ENCODE measurements around the gene IER3. TPM values are rescaled to one million over a fixed set of nuclear protein-coding genes. Genes with fewer than 3 reads are reported as not detected.
"Not testable (repeated sequence)": the region's sequence is repeated elsewhere in the genome, so short reads cannot be mapped to it uniquely, and the experiment has no call there.

Gene IER3
- total RNA-seq, 1 donor from 2014 or later = 285 TPM

DNA sequence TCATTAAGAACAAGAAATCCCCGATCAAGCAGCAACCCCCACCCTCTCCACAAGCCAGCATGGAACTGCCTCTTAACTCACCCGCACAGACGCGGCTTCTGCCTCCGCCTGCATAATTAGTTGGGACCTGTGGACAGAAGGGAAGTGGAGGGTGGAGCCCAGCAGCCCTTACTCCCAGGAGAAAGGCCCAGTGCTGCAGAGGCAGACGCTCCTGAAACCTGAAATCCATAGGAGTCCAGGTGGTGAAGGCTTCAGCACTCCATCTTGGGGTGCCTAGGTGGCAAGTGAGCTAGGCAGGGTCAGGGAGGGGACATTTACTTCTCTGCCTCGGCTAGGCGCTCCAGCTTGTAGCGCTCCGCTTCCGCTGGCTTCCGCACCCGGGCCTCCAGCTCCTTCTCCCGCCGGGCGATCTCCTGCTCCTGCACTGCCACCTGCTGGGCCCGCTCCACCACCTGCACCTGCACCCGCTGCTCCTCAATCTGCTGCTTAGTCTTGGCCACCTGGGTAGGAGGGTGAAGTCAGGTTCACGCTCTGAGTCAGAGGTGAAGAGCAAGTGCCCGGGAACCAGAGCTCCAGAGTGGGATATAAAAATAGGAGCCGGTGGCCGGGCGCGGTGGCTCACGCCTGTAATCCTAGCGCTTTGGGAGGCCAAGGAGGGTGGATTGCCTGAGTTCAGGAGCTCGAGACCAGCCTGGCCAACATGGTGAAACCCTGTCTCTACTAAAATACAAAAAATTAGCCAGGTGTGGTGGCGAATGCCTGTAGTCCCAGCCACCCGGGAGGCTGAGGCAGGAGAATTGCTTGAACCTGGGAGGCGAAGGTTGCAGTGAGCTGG is 13.5 kb downstream of the IER3 start:
- intact Hi-C loops (cut with DNase I) = no loop called here
- DNase-seq (ENCODE audit: low spot score) = peak; percentile 86

GRCh38 chr6:30727920-30728553 is 16.3 kb downstream of the IER3 start:
- no peak for DNase-seq (ENCODE audit: low spot score)
- intact Hi-C loops (cut with DNase I) = loop anchor here (10.0 kb wide), 1 partner anchor 357 kb away; no protein-coding TSS in a partner anchor

GRCh38 chr6:30726506-30727413 is 17.6 kb downstream of the IER3 start:
- no peak for DNase-seq (ENCODE audit: low spot score)
- intact Hi-C loops (cut with DNase I) = loop anchor here (10.0 kb wide), 1 partner anchor 358 kb away; no protein-coding TSS in a partner anchor

DNA sequence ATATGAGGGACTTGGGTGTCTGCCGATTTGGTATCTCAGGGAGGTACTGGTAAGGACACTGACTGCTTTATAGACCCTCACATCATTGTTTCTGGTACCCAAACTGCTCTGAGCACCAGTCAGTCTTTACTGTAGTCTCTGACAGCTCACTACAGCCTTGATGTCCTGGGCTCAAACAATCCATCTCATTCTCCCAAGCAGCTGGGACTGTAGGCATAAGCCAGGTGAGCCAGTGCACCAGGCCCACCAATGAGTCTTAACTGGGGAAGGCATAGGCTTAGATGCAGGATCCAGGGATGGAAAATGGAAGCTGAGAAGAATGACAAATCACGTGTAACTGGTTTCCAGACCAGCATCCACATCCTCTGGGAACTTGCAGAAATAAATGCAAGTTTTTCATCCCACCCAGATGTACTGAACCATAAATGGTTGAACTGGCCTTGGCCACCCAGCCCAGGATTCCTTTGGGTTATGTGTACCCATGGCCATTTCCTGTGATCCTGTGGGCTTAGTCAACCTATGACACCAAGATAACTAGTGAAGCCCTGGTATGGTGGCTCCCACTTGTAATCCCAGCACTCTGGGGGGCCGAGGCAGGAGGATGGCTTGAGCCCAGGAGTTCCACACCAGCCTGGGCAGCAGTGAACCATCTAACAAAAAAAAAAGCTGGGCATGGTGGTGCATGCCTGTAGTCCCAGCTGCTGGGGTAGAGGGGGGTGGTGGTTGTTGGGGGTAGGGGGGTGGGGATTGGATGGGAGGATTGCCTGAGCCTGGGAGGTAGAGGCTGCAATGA is 18.4 kb downstream of the IER3 start:
- intact Hi-C loops (cut with DNase I) = loop anchor here (10.0 kb wide), 1 partner anchor 359 kb away; no protein-coding TSS in a partner anchor
- no peak for DNase-seq (ENCODE audit: low spot score)

GRCh38 chr6:30724906-30725667 is 19.3 kb downstream of the IER3 start:
- DNase-seq (ENCODE audit: low spot score) = no peak
- intact Hi-C loops (cut with DNase I) = loop anchor here (5.0 to 10.0 kb wide), 2 partner anchors 153 to 360 kb away; partner anchors contain the start of gene ABCF1

- intact Hi-C loops (cut with DNase I) = loop anchor here (5.0 to 10.0 kb wide), 2 partner anchors 152 to 361 kb away; partner anchors contain the start of gene ABCF1
Observed at GRCh38 chr6:30723843-30724741, 20.3 kb downstream of the IER3 start.

DNA sequence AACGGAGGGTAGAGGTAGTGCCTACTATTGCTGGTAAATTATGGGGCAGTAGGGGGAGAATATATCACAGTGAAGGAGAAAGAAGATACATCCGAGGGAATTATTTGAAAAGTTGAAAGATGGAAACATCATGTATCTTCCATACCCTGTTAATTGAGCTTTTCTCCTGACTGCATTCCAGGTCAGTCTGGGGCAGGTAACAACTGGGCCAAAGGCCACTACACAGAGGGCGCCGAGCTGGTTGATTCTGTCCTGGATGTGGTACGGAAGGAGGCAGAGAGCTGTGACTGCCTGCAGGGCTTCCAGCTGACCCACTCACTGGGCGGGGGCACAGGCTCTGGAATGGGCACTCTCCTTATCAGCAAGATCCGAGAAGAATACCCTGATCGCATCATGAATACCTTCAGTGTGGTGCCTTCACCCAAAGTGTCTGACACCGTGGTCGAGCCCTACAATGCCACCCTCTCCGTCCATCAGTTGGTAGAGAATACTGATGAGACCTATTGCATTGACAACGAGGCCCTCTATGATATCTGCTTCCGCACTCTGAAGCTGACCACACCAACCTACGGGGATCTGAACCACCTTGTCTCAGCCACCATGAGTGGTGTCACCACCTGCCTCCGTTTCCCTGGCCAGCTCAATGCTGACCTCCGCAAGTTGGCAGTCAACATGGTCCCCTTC is 21.0 kb downstream of the IER3 start:
- peak; percentile 26 for DNase-seq (ENCODE audit: low spot score)
- intact Hi-C loops (cut with DNase I) = loop anchor here (5.0 to 10.0 kb wide), 2 partner anchors 151 to 362 kb away; partner anchors contain the start of gene ABCF1

More at GRCh38 chr6:30723843-30724741, 20.3 kb downstream of the IER3 start:
- not testable (repeated sequence) for DNase-seq (ENCODE audit: low spot score)

- intact Hi-C loops (cut with DNase I) = loop anchor here (1.0 to 10.0 kb wide), 3 partner anchors 43 to 362 kb away; partner anchors contain the start of gene ABCF1
Observed at GRCh38 chr6:30722280-30723112, 21.9 kb downstream of the IER3 start.

GRCh38 chr6:30722025-30722279 is 22.4 kb downstream of the IER3 start:
- intact Hi-C loops (cut with DNase I) = loop anchor here (1.0 to 10.0 kb wide), 3 partner anchors 43 to 363 kb away; partner anchors contain the start of gene ABCF1

More at GRCh38 chr6:30722280-30723112, 21.9 kb downstream of the IER3 start:
- DNase-seq (ENCODE audit: low spot score) = peak; percentile 92

GRCh38 chr6:30721198-30722024 is 22.9 kb downstream of the IER3 start:
- DNase-seq (ENCODE audit: low spot score) = peak; percentile 97
- intact Hi-C loops (cut with DNase I) = loop anchor here (1.0 to 10.0 kb wide), 5 partner anchors 21 to 363 kb away; partner anchors contain the start of genes ABCF1 and FLOT1

More at GRCh38 chr6:30722025-30722279, 22.4 kb downstream of the IER3 start:
- not testable (repeated sequence) for DNase-seq (ENCODE audit: low spot score)

- intact Hi-C loops (cut with DNase I) = loop anchor here (1.0 to 10.0 kb wide), 4 partner anchors 22 to 364 kb away; partner anchors contain the start of genes ABCF1 and FLOT1
- DNase-seq (ENCODE audit: low spot score) = peak; percentile 86
Observed at GRCh38 chr6:30720738-30721197, 23.6 kb downstream of the IER3 start.

GRCh38 chr6:30719791-30720737 is 24.3 kb downstream of the IER3 start, which contains the start of gene TUBB:
TSS of gene TUBB (plus strand) at chr6:30720352. CDS start at chr6:30720507, 155 bp downstream.
- intact Hi-C loops (cut with DNase I) = loop anchor here (2.0 to 10.0 kb wide), 3 partner anchors 23 to 365 kb away; partner anchors contain the start of genes ABCF1 and FLOT1

GRCh38 chr6:30719356-30719755 is 25.0 kb downstream of the IER3 start:
- no peak for DNase-seq (ENCODE audit: low spot score)
- intact Hi-C loops (cut with DNase I) = no loop called here

More at GRCh38 chr6:30719791-30720737, 24.3 kb downstream of the IER3 start, which contains the start of gene TUBB:
- DNase-seq (ENCODE audit: low spot score) = peak; percentile 98
